Astrocyte (in vitro differentiated cells and primary cell): ENCODE measurements around the gene PSMG4. TPM values are rescaled to one million over a fixed set of nuclear protein-coding genes. Genes with fewer than 3 reads are reported as not detected.

ENCODE experiments used
- DNase-seq: peaks from one replicate; pipeline ENCODE4 v3.0.0-alpha.2; 2010; ENCODE audit warnings: low read depth
- FAIRE-seq: peaks from 2 replicates; lab custom pipeline; 2011; peaks lifted over from hg19 to GRCh38; lab: Jason Lieb, UNC
- H2AFZ ChIP-seq: 2 replicates; pipeline ENCODE4 v1.6.0; 2012; ENCODE audit warnings: low read depth, low read length, inconsistent platforms
- H3K27ac ChIP-seq: 2 replicates; pipeline ENCODE4 v1.5.1; 2011; ENCODE audit warnings: low read depth, low read length, inconsistent platforms
- H3K27me3 ChIP-seq: 2 replicates; pipeline ENCODE4 v1.6.0; 2011; ENCODE audit warnings: low read length, inconsistent platforms; ENCODE audit not compliant: insufficient read depth
- H3K36me3 ChIP-seq: 2 replicates; pipeline ENCODE4 v1.5.1; 2011; ENCODE audit warnings: low read length, inconsistent platforms; ENCODE audit not compliant: insufficient read depth
- H3K4me1 ChIP-seq: 2 replicates; pipeline ENCODE4 v1.5.1; 2011; ENCODE audit warnings: low read length, inconsistent platforms; ENCODE audit not compliant: insufficient read depth
- H3K4me2 ChIP-seq: 2 replicates; pipeline ENCODE4 v1.6.0; 2012; ENCODE audit warnings: low read length, inconsistent platforms
- H3K4me3 ChIP-seq: 2 replicates; pipeline ENCODE4 v1.5.1; 2011; ENCODE audit warnings: low read depth, mild to moderate bottlenecking, low read length, inconsistent platforms; ENCODE audit not compliant: insufficient read depth
- H3K79me2 ChIP-seq: 2 replicates; pipeline ENCODE4 v1.6.0; 2012; ENCODE audit warnings: mild to moderate bottlenecking, low read length, inconsistent platforms; ENCODE audit not compliant: insufficient read depth
- H3K9ac ChIP-seq: 2 replicates; pipeline ENCODE4 v1.6.0; 2012; ENCODE audit warnings: mild to moderate bottlenecking, low read length, inconsistent platforms
- H3K9me3 ChIP-seq: 2 replicates; pipeline ENCODE4 v1.5.1; 2012; ENCODE audit warnings: low read depth, mild to moderate bottlenecking, low read length, inconsistent platforms; ENCODE audit not compliant: insufficient read depth
- H4K20me1 ChIP-seq: 2 replicates; pipeline ENCODE4 v1.6.0; 2012; ENCODE audit warnings: low read length, inconsistent platforms; ENCODE audit not compliant: insufficient read depth
- H3K27ac Mint-ChIP-seq: one replicate; pipeline ENCODE4 v1.8.0; 2021; ENCODE audit warnings: mild to moderate bottlenecking, mixed read lengths; ENCODE audit not compliant: unreplicated experiment
- H3K27me3 Mint-ChIP-seq: one replicate; pipeline ENCODE4 v1.8.0; 2021; ENCODE audit warnings: low read depth, mixed read lengths; ENCODE audit not compliant: unreplicated experiment
- H3K36me3 Mint-ChIP-seq: one replicate; pipeline ENCODE4 v1.8.0; 2021; ENCODE audit warnings: low read depth, mixed read lengths; ENCODE audit not compliant: unreplicated experiment
- H3K4me1 Mint-ChIP-seq: one replicate; pipeline ENCODE4 v1.8.0; 2021; ENCODE audit warnings: low read depth, mixed read lengths; ENCODE audit not compliant: unreplicated experiment
- H3K4me3 Mint-ChIP-seq: one replicate; pipeline ENCODE4 v1.8.0; 2021; ENCODE audit warnings: mild to moderate bottlenecking, moderate library complexity, mixed read lengths; ENCODE audit not compliant: unreplicated experiment
- H3K9me3 Mint-ChIP-seq: one replicate; pipeline ENCODE4 v1.8.0; 2021; ENCODE audit warnings: mild to moderate bottlenecking, mixed read lengths; ENCODE audit not compliant: unreplicated experiment
- EZH2 ChIP-seq: IDR thresholded peaks from 2 replicates; pipeline ENCODE4 v1.6.1; 2012; ENCODE audit warnings: mild to moderate bottlenecking, low read length, inconsistent platforms; ENCODE audit not compliant: insufficient read depth
- total RNA-seq: library from RNA; stranded (reverse); gene quantifications from 2 replicates; pipeline ENCODE4 v1.2.1, GENCODE V29; 2021
- TF ChIP-seq, protein P1 (sequence below): IDR thresholded peaks from 2 replicates; pipeline ENCODE4 v1.5.1; 2011; ENCODE audit warnings: low read depth, mild to moderate bottlenecking, inconsistent platforms, low read length, moderate library complexity; ENCODE audit not compliant: insufficient read depth

Gene PSMG4
- total RNA-seq, 1 donor from 2014 or later, result 23.4 TPM

GRCh38 chr6:3288711-3289663 lies 30.2 kb downstream of the PSMG4 start:
- H3K4me2 ChIP-seq, result no peak overlapping the region
- H2AFZ ChIP-seq, result no peak overlapping the region
- H3K4me3 ChIP-seq, result no peak overlapping the region
- Mint-ChIP-seq H3K36me3 (peaks cover 7% of the 10 kb centered on the region), H3K27ac (no peak overlapping the region), H3K4me1 (peaks cover 3% of the 10 kb centered on the region), H3K4me3 (no peak overlapping the region), H3K9me3 (no peaks in the 10 kb centered on the region), H3K27me3 (peaks cover 14% of the 10 kb centered on the region)
- peaks cover 4% of the 10 kb centered on the region for H3K27me3 ChIP-seq
- H3K79me2 ChIP-seq, result no peaks in the 10 kb centered on the region
- H3K36me3 ChIP-seq, result no peaks in the 10 kb centered on the region
- H3K9ac ChIP-seq, result no peak overlapping the region
- no peaks in the 10 kb centered on the region for H3K9me3 ChIP-seq
- no peaks in the 10 kb centered on the region for H4K20me1 ChIP-seq
- no peak for FAIRE-seq
- no peak for DNase-seq
- TF ChIP-seq EZH2, result no peak
- TF ChIP-seq, protein P1, sequence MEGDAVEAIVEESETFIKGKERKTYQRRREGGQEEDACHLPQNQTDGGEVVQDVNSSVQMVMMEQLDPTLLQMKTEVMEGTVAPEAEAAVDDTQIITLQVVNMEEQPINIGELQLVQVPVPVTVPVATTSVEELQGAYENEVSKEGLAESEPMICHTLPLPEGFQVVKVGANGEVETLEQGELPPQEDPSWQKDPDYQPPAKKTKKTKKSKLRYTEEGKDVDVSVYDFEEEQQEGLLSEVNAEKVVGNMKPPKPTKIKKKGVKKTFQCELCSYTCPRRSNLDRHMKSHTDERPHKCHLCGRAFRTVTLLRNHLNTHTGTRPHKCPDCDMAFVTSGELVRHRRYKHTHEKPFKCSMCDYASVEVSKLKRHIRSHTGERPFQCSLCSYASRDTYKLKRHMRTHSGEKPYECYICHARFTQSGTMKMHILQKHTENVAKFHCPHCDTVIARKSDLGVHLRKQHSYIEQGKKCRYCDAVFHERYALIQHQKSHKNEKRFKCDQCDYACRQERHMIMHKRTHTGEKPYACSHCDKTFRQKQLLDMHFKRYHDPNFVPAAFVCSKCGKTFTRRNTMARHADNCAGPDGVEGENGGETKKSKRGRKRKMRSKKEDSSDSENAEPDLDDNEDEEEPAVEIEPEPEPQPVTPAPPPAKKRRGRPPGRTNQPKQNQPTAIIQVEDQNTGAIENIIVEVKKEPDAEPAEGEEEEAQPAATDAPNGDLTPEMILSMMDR, result no peak
- no peak overlapping the region for H3K27ac ChIP-seq
- no peaks in the 10 kb centered on the region for H3K4me1 ChIP-seq

GRCh38 chr6:3289664-3290055 lies 30.9 kb downstream of the PSMG4 start:
- Mint-ChIP-seq H3K27me3 (peaks cover 20% of the 10 kb centered on the region), H3K36me3 (peaks cover 7% of the 10 kb centered on the region), H3K4me1 (peaks cover 3% of the 10 kb centered on the region), H3K9me3 (no peaks in the 10 kb centered on the region), H3K27ac (no peak overlapping the region), H3K4me3 (no peak overlapping the region)
- TF ChIP-seq EZH2, result no peak
- TF ChIP-seq, protein P1, result no peak
- no peaks in the 10 kb centered on the region for H3K79me2 ChIP-seq
- no peak overlapping the region for H3K9ac ChIP-seq
- DNase-seq, result no peak
- no peaks in the 10 kb centered on the region for H3K36me3 ChIP-seq
- no peak overlapping the region for H2AFZ ChIP-seq
- H3K27ac ChIP-seq, result no peak overlapping the region
- no peaks in the 10 kb centered on the region for H4K20me1 ChIP-seq
- no peaks in the 10 kb centered on the region for H3K9me3 ChIP-seq
- peaks cover 4% of the 10 kb centered on the region for H3K27me3 ChIP-seq
- H3K4me3 ChIP-seq, result no peak overlapping the region
- no peak overlapping the region for H3K4me2 ChIP-seq
- no peaks in the 10 kb centered on the region for H3K4me1 ChIP-seq
- FAIRE-seq, result no peak
